Stomach (tissue), 4 donors: ENCODE data around the gene PTGDR2.

Experiments used
- CTCF ChIP-seq, 7 experiments: fragments of 450-650 bp in 4 of 7; fragments of 200-600 bp in 3 of 7; sonication (generic) in 3 of 7; IDR thresholded peaks; one replicate each; pipeline ENCODE4 v1.5.1; 2016 to 2019; ENCODE audit warnings: antibody characterized with exemption in 7 of 7, control low read depth in 2 of 7, mild to moderate bottlenecking in 1 of 7
- POLR2A ChIP-seq, 4 donors: fragments of 450-650 bp; IDR thresholded peaks; one replicate each; pipeline ENCODE4 v1.6.1; 2016; ENCODE audit warnings: antibody characterized with exemption in 4 of 4, control low read depth in 2 of 4, mild to moderate bottlenecking in 1 of 4, moderate library complexity in 1 of 4

GRCh38 chr11:60813324-60813723, 42.4 kb downstream of the PTGDR2 start:
- TF ChIP-seq CTCF (IDR thresholded peaks at IDR 0.05) = no peak
- no peak for TF ChIP-seq POLR2A (IDR thresholded peaks at IDR 0.05)
